OCI-LY3 (cell line): ENCODE results near the gene HOXA1.

Source experiments
- H2AFZ ChIP-seq: fragments of 200-600, 300-600 bp; shearing (Covaris generic); 2 replicates; pipeline ENCODE4 v1.6.0; 2014; ENCODE audit warnings: antibody characterized with exemption, low read depth, low read length
- H3K27ac ChIP-seq: fragments of 200-600, 300-600 bp; sonication (generic); 2 replicates; pipeline ENCODE4 v1.5.1; 2014; ENCODE audit warnings: mild to moderate bottlenecking, low read length, moderate library complexity, mixed read lengths
- H3K27me3 ChIP-seq: fragments of 200-600, 300-600 bp; sonication (generic); 2 replicates; pipeline ENCODE4 v1.6.1; 2014; ENCODE audit warnings: low read depth, low read length, mixed read lengths
- H3K36me3 ChIP-seq: fragments of 200-600, 300-600 bp; sonication (generic); replicated peaks from 2 replicates; pipeline ENCODE3; 2014; ENCODE audit warnings: low read depth, low read length, mixed read lengths
- H3K4me1 ChIP-seq: fragments of 300-600, 200-600 bp; sonication (generic); 2 replicates; pipeline ENCODE4 v1.6.1; 2014; ENCODE audit warnings: low read length, mixed read lengths
- H3K4me2 ChIP-seq: fragments of 200-600, 300-600 bp; sonication (generic); 2 replicates; pipeline ENCODE4 v1.6.1; 2014; ENCODE audit warnings: low read length, mixed read lengths
- H3K4me3 ChIP-seq: fragments of 300-600, 200-600 bp; sonication (generic); 2 replicates; pipeline ENCODE4 v1.5.1; 2014; ENCODE audit warnings: antibody characterized with exemption, mild to moderate bottlenecking, low read length, moderate library complexity
- H3K79me2 ChIP-seq: fragments of 300-600, 200-600 bp; shearing (Covaris generic); 2 replicates; pipeline ENCODE4 v1.6.1; 2014; ENCODE audit warnings: mild to moderate bottlenecking, low read length, mixed read lengths
- H3K9ac ChIP-seq: fragments of 300-600, 200-600 bp; shearing (Covaris generic); 2 replicates; pipeline ENCODE4 v1.6.0; 2014; ENCODE audit warnings: mild to moderate bottlenecking, low read length, moderate library complexity
- H3K9me3 ChIP-seq: fragments of 200-600, 300-600 bp; shearing (Covaris generic); 2 replicates; pipeline ENCODE4 v1.6.1; 2014; ENCODE audit warnings: low read length, mixed read lengths; ENCODE audit not compliant: insufficient read depth
- H4K20me1 ChIP-seq: fragments of 200-600, 300-600 bp; sonication (generic); 2 replicates; pipeline ENCODE4 v1.6.1; 2016; ENCODE audit warnings: low read length, mixed read lengths; ENCODE audit not compliant: insufficient read depth
- EZH2phosphoT487 ChIP-seq: fragments of 200-600 bp; shearing (Covaris generic); IDR thresholded peaks from 2 replicates; pipeline ENCODE4 v1.6.1; 2018; ENCODE audit warnings: antibody characterized with exemption, mixed run types, low read depth
- TF ChIP-seq, protein P1 (sequence below): fragments of 200-600, 300-600 bp; sonication (generic); IDR thresholded peaks from 2 replicates; pipeline ENCODE4 v1.5.1; 2014; ENCODE audit warnings: antibody characterized with exemption, low read length, low read depth

Gene HOXA1

DNA sequence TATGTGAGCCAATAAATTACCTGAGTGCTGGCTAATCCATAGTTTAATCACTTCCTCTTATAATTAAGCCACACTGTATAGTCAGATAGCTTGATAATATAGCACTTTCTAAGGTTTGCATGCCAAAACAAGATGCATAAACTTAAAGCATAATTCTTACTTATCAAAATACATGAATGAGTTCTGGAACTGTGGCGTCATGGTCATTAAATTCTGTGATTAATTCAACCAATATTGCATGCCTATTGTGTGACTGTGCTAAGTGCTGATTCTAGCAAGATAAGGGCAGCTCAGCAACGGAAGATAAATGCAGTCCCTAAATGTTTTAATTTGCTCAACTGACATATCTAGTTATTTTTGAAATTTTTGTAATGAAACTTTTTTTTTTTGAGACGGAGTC lies 29.7 kb downstream of the HOXA1 start:
- Histone ChIP-seq H3K4me3 (no peak overlapping the region), H3K27me3 (no peaks in the 10 kb centered on the region), H3K4me1 (no peaks in the 10 kb centered on the region), H3K79me2 (no peaks in the 10 kb centered on the region), H3K4me2 (no peak overlapping the region), H3K9me3 (no peaks in the 10 kb centered on the region), H4K20me1 (no peaks in the 10 kb centered on the region), H3K27ac (no peak overlapping the region), H2AFZ (no peak overlapping the region), H3K9ac (no peak overlapping the region), H3K36me3 (no peaks in the 10 kb centered on the region)
- TF ChIP-seq, protein P1, sequence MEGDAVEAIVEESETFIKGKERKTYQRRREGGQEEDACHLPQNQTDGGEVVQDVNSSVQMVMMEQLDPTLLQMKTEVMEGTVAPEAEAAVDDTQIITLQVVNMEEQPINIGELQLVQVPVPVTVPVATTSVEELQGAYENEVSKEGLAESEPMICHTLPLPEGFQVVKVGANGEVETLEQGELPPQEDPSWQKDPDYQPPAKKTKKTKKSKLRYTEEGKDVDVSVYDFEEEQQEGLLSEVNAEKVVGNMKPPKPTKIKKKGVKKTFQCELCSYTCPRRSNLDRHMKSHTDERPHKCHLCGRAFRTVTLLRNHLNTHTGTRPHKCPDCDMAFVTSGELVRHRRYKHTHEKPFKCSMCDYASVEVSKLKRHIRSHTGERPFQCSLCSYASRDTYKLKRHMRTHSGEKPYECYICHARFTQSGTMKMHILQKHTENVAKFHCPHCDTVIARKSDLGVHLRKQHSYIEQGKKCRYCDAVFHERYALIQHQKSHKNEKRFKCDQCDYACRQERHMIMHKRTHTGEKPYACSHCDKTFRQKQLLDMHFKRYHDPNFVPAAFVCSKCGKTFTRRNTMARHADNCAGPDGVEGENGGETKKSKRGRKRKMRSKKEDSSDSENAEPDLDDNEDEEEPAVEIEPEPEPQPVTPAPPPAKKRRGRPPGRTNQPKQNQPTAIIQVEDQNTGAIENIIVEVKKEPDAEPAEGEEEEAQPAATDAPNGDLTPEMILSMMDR = no peak
- no peak for TF ChIP-seq EZH2phosphoT487

DNA sequence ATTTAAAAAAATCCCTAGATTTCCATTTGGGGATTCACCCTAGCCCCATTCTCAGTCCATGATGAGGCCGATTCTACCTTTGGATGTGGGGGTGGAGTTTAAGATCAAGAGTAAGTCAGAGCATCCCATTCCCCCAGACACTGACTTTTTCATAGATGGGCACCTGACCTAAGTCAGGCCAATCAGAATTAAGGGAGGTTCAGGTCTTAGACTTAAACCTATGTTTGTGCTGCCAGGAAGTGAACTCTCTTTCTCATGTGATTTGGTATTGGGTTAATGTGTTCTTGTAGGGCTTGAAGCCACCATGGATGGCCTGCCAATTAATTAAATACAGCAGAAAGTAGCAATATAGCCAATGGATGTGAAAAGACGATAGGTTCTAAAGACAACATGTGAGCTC lies 30.1 kb downstream of the HOXA1 start:
- Histone ChIP-seq H3K9ac (no peak overlapping the region), H4K20me1 (no peaks in the 10 kb centered on the region), H3K36me3 (no peaks in the 10 kb centered on the region), H3K27ac (no peak overlapping the region), H3K4me2 (no peak overlapping the region), H3K79me2 (no peaks in the 10 kb centered on the region), H3K27me3 (no peaks in the 10 kb centered on the region), H3K4me1 (no peaks in the 10 kb centered on the region), H3K4me3 (no peak overlapping the region), H3K9me3 (no peaks in the 10 kb centered on the region), H2AFZ (no peak overlapping the region)
- TF ChIP-seq, protein P1 = no peak
- TF ChIP-seq EZH2phosphoT487 = no peak

DNA sequence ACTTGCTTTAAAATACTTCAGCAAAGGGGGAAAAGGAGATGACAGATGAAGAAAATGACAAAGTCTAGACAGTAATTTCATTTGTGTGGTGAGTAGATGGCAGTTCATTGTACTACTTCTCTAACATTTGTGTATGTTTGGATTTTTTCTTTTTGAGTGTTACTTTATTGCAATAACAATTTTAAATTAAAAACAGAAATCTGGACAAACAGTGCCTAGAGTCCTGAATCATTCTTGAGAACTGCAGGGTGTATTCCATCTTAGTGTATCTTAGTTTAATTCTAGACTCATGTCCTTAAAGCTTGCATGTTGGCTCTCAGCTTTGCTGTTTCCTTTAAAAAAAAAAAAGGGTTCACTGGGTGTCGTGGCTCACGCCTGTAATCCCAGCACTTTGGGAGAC lies 31.1 kb downstream of the HOXA1 start:
- Histone ChIP-seq H3K9ac (no peak overlapping the region), H4K20me1 (no peaks in the 10 kb centered on the region), H3K27ac (no peak overlapping the region), H3K4me1 (no peaks in the 10 kb centered on the region), H2AFZ (no peak overlapping the region), H3K27me3 (peaks cover 8% of the 10 kb centered on the region), H3K79me2 (no peaks in the 10 kb centered on the region), H3K36me3 (no peaks in the 10 kb centered on the region), H3K4me2 (no peak overlapping the region), H3K4me3 (no peak overlapping the region), H3K9me3 (no peaks in the 10 kb centered on the region)
- TF ChIP-seq EZH2phosphoT487 = no peak

DNA sequence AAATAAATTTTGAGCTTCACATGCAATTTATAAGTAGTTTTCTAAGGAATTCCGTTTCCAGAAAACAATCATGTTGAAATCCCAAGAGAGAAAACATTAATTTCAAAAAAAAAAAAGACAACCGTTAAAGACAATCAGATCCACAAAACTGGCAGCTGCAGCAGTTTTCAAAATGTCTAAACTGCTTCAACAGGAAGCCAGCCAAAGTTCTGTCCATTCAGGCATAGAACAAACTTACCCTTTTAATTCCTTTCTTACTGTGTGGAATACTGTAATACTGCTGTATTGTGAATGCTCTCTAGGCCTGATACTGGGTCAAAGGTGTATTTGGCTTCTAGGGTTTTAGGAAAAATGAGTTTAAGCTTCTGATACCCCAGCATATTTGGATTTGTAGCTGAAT lies 31.6 kb downstream of the HOXA1 start:
- H3K9me3 ChIP-seq = no peaks in the 10 kb centered on the region
- H4K20me1 ChIP-seq = no peaks in the 10 kb centered on the region
- no peaks in the 10 kb centered on the region for H3K4me1 ChIP-seq
- no peak for TF ChIP-seq EZH2phosphoT487
- TF ChIP-seq, protein P1 = no peak
- no peak overlapping the region for H2AFZ ChIP-seq
- no peaks in the 10 kb centered on the region for H3K79me2 ChIP-seq
- H3K27me3 ChIP-seq = peaks cover 11% of the 10 kb centered on the region
- no peaks in the 10 kb centered on the region for H3K36me3 ChIP-seq
- H3K4me3 ChIP-seq = no peak overlapping the region
- H3K9ac ChIP-seq = no peak overlapping the region
- H3K27ac ChIP-seq = no peak overlapping the region
- H3K4me2 ChIP-seq = no peak overlapping the region

DNA sequence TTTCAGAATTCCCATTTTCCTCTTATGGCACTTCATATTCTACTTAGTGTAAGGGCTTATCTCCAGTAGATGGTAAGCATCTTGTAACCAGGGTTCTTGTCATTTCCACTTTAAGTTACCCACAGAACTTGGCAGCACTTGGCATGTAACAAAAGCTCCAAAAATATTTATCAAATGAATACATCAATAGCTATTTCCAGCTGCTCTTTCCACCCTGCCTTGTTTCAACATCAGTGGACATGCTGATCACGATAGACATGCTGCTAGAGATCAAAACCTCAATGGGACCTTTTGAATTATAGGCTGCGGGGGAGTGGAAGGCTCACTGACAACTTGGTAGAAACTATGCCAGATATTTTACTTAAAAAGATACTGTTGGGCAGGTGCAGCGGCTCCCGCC lies 32.9 kb downstream of the HOXA1 start:
- Histone ChIP-seq H3K9me3 (no peaks in the 10 kb centered on the region), H3K27ac (no peak overlapping the region), H3K4me1 (no peaks in the 10 kb centered on the region), H3K9ac (no peak overlapping the region), H3K4me2 (no peak overlapping the region), H3K27me3 (peaks cover 11% of the 10 kb centered on the region), H3K36me3 (no peaks in the 10 kb centered on the region), H3K79me2 (no peaks in the 10 kb centered on the region), H2AFZ (no peak overlapping the region), H4K20me1 (no peaks in the 10 kb centered on the region), H3K4me3 (no peak overlapping the region)
- TF ChIP-seq EZH2phosphoT487 = no peak
- TF ChIP-seq, protein P1 = no peak
